ENCODE data around the gene ZNF672.
"Not testable (repeated sequence)": the region's sequence is repeated elsewhere in the genome, so short reads cannot be mapped to it uniquely, and the experiment has no call there.

The ZNF672 gene

GRCh38 chr1:248857201-248857600 is 19.2 kb downstream of the ZNF672 start:
- DNase-seq = no peak

DNA sequence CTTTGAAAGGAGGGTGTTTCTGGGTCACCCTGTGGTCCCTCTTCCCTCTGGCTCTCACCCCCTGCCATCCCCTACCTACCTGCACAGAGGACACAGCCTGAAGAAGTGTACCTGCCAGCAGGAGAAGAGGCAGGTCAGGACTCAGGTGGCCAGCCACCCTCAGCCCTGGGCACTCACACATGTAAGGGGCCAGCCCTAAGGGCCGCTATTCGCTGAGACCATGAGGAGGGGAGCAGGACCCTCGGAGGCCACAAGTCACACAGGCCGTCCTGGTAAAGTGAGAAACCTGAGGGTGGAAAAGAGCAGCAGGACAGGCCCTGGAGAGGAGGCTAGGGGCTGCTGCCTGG is 19.7 kb downstream of the ZNF672 start:
- DNase-seq = no peak

DNA sequence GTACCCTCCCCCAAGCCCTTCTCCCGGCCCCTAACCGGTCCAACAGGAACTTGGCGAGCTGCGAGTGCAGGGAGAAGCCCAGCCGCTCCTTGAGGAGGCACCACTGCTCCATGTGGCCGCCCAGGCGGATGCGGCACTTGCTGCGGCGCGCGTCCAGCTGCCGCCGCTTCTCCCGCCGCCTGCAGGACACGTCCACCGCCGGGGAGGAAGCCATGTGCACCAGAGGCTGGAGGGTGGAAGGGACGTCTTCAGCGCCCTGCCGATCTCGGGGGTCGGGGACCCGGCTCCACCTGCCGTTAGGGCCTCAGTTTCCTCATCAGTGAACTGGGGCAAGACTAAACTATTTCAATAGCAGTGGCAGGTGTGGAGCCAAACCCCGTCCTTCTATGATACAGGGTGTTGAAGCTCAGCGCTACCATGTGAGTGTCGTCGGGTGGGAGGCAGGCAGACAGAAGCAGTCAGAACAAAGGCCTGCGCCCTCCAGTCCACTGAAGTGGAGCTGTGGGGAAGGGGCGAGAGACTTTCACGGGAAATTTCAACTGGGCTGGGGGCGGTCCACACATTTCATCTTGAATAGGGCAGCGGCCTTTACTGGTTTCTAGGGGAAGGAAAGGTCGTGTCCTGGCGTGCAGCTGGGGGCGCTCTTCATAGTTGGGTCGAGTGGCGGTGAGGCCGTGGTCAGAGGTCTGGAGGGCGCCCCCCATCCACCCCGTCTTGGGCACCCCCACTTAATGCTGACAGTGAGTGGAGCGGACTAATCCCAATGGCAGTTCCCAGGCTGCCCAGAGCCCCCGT is 20.3 kb downstream of the ZNF672 start:
- DNase-seq = peak; percentile 62

DNA sequence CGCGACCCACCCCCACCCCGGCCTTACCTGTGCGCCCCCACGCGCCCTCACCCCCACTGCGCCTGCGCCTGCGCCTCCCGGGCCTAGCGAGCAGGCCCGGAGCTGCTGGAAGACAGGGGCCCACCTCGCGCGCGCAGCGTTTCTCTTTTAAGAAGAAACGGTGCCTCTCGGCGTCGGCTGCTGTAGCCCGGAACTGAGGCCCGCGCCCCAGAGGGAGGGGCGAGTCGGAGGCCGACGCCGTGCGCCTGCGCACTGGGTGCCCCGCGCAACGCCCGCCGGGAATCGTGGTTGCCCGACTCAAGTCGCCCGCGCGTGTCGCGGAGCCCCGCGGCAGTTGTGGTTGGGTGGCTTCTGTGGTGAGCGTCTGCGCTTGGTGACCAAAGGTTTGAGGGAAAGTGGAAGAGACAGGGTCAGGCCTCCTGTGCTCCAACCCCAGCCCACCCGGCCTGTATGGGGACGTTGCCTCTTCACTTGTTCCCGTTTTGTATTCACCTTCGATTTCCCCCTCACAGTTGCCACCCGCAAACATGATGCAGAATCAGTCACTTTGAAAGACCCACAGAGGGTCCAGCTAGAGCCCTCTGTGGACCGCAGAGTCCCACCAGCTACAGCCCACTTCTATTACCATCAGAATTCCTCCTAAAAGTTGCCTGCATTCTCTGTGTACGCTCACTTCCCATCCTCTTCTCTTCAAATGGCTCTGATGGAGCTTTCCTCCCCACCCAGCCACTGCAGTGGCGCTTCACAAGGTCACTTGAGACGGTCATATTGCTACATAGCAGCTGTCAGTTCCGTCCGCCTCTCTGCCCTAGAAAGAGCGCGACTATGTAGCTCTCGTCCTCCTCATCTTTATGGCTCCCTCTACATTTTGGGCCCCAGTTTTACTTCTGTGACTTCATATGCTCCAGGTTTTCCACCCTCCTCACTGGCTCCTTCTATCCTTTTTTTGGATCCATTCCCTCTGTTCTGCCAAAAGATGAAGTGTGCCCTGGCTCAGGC is 21.2 kb downstream of the ZNF672 start, which contains the start of gene ZNF692:
Gene ZNF692, minus strand, starts transcription at position 195 of the 999 bp plus-strand sequence. CDS start 776 bp downstream, outside the sequence.
- peak; percentile 98 for DNase-seq

GRCh38 chr1:248860007-248860406 is 22.0 kb downstream of the ZNF672 start:
- peak; percentile 32 for DNase-seq

DNA sequence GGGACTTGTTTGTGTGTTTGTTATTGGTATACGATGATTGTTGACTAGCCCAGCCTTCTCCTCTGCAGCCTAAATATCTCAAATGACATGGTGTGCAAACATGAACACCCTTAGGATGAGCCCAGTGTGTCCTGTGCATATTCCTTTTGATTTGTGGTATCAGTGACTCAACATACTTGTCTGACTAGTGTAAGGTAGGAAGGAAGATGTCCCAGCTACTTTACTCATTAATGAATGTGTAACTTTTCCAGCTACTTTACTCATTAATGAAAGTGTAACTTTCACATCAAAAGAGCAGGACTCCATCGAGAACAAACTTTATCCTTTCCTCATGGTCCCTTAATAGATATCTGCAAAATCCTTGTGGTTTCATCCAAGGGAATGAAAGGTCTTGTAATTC is 23.6 kb downstream of the ZNF672 start:
- DNase-seq = no peak

- DNase-seq = peak; percentile 14
Measured at GRCh38 chr1:248862695-248862997, 24.6 kb downstream of the ZNF672 start.

- peak; percentile 67 for DNase-seq
Measured at GRCh38 chr1:248862998-248863881, 25.2 kb downstream of the ZNF672 start.

- no peak for DNase-seq
Measured at GRCh38 chr1:248871837-248872401, 33.9 kb downstream of the ZNF672 start.

DNA sequence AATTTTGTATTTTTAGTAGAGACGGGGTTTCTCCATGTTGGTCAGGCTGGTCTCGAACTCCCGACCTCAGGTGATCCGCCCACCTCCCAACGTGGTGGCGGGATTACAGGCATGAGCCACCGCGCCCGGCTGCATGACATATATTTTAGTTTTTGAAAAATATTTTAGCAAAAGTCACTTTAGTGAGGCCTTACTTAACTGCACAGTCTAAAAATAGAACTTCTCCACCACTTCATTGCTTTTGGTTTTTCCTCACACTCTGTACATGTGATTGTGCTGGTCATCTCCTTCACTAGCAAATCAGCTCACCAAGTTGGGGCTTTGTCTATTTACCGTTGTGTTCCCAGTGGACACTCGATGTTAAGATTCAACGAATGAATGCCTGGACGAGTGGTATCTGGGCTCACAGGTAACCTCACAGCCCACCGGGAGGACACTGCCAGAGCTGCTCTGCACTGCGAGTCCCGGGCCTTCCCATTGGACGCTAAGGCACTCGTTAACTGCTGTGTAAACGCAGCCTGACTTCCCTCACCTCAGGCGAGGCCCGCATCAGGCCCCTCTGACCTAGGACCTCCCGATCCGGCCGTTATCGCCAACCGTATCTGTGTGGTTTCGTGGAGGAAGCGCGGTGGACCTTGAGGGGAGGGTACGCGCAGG is 34.9 kb downstream of the ZNF672 start:
- DNase-seq = peak; percentile 54

DNA sequence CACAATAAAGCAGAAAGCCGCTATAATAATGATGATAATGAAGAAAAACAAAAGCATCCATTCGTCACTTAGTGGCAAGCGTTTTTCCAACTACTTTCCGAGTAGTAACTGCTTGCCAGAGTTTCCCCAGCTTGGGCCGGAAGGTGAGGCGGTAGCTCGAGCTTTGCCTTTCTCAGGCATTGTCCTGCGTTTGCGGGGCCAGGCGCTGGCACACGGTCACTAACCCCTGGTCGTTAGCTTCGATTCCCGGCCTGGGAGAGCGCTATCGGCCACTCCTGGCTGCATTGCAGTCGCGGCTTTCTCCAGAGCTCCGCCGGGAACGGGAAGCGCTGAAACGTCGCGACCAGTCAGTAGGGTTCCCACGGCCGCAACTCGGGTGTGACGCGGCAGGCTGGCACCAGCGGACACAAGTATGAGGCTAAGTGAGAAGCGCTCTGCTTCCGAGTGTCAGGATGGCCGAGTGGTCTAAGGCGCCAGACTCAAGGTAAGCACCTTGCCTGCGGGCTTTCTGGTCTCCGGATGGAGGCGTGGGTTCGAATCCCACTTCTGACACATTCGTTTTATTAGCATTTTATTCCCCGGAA is 35.5 kb downstream of the ZNF672 start:
- peak; percentile 93 for DNase-seq

- peak; percentile 88 for DNase-seq
Measured at GRCh38 chr1:248873993-248874533, 36.0 kb downstream of the ZNF672 start.

GRCh38 chr1:248881261-248881660 is 43.2 kb downstream of the ZNF672 start:
- DNase-seq = no peak

- DNase-seq = not testable (repeated sequence)
Measured at GRCh38 chr1:248882427-248882826, 44.4 kb downstream of the ZNF672 start.

GRCh38 chr1:248884632-248885295 is 46.7 kb downstream of the ZNF672 start:
- DNase-seq = no peak

GRCh38 chr1:248885646-248886045 is 47.6 kb downstream of the ZNF672 start:
- DNase-seq = no peak

GRCh38 chr1:248886237-248886895 is 48.3 kb downstream of the ZNF672 start:
- no peak for DNase-seq

- DNase-seq = not testable (repeated sequence)
Measured at GRCh38 chr1:248889914-248890243, 51.9 kb downstream of the ZNF672 start.

DNA sequence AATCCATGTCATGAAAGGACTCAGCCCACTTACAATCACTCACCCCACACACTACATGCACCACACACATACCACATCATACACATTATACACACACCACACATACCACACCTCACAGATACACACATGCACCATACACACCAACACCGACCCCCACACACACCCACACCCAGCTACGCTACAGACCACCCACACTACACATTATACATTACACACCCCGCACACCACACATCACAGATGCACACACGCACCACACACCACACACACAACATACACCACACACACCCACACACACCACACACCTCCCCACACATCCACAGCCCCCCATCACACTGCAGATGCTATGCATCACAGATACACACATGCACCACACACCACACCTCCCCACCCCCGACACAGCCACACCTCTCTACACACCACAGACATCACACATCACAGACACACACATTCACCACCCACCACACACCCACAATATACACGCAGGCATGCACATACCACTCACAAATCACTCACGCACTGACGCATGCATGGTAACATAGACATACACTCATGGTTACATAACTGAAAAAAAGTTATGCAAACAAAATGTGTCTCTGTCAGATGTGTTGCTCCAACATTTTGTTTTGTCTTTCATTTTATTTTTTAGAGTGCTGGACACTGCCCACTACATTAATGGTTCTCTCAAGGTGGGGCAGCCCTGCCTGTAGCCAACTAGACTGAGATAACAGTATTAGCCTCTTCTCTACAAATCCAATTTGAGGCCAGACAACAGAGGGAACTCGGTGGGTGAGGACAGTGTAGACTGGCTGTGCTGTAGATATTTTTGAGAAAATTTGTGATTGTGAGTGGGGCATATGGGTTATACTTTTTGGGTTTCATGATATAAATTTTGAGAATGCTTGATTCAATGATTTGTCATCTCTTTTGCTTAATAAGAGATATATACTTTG is 52.8 kb downstream of the ZNF672 start:
- DNase-seq = no peak
